Inferior parietal cortex (tissue), 1 donor: ENCODE measurements around the gene TRRAP.

Experiments
- DNase-seq: peaks from one replicate; pipeline ENCODE4 v3.0.0-alpha.2; 2016; ENCODE audit errors: extremely low spot score

The TRRAP gene

GRCh38 chr7:99061001-99061776 lies 182.9 kb downstream of the TRRAP start:
- DNase-seq: no peak
